HG03565 (cell line): ENCODE measurements around the gene LIG4.
"Not testable (repeated sequence)": the region's sequence is repeated elsewhere in the genome, so short reads cannot be mapped to it uniquely, and the experiment has no call there.

ENCODE experiments used
- ATAC-seq: cut with Tn5 transposase; IDR thresholded peaks from one replicate; pipeline ENCODE4 v1.9.1; 2021; ENCODE audit warnings: mild to moderate bottlenecking, moderate library complexity; ENCODE audit not compliant: unreplicated experiment

The LIG4 gene

GRCh38 chr13:108215436-108215835 is at the start of gene LIG4:
Gene LIG4 (minus strand): TSS chr13:108215536. CDS start chr13:108211268, 4,268 bp downstream.
- ATAC-seq: peak; percentile 70

- ATAC-seq: no peak
These were observed 48.5 kb upstream of the LIG4 start for GRCh38 chr13:108263621-108264355.

GRCh38 chr13:108257248-108257647 is 41.9 kb upstream of the LIG4 start:
- no peak for ATAC-seq

GRCh38 chr13:108249150-108249549 is 33.8 kb upstream of the LIG4 start:
- peak; percentile 72 for ATAC-seq

- ATAC-seq: no peak
These were observed 15.0 kb upstream of the LIG4 start for GRCh38 chr13:108230377-108230776.

GRCh38 chr13:108227651-108228272 is 12.4 kb upstream of the LIG4 start:
- no peak for ATAC-seq

GRCh38 chr13:108226184-108226583 is 10.8 kb upstream of the LIG4 start:
- ATAC-seq: no peak

- ATAC-seq: peak; percentile 62
These were observed 10.1 kb upstream of the LIG4 start for GRCh38 chr13:108225440-108225839.

GRCh38 chr13:108223687-108224503 is 8.6 kb upstream of the LIG4 start:
- no peak for ATAC-seq

GRCh38 chr13:108220041-108220440 is 4.7 kb upstream of the LIG4 start:
- no peak for ATAC-seq

- ATAC-seq: peak; percentile 73
These were observed 3.0 kb upstream of the LIG4 start, which contains the start of gene ABHD13 for GRCh38 chr13:108218044-108218974. Gene ABHD13 (plus strand): TSS chr13:108218392. CDS start chr13:108229219, 10,827 bp downstream.

GRCh38 chr13:108217307-108218043 is 2.1 kb upstream of the LIG4 start:
- ATAC-seq: not testable (repeated sequence)

GRCh38 chr13:108214441-108215271 is 680 bp downstream of the LIG4 start:
- ATAC-seq: no peak

GRCh38 chr13:108213946-108214345 is 1.4 kb downstream of the LIG4 start:
- ATAC-seq: no peak

GRCh38 chr13:108212886-108213285 is 2.5 kb downstream of the LIG4 start:
- peak; percentile 31 for ATAC-seq

- no peak for ATAC-seq
These were observed 4.8 kb downstream of the LIG4 start for GRCh38 chr13:108210551-108210950.

- no peak for ATAC-seq
These were observed 14.4 kb downstream of the LIG4 start for GRCh38 chr13:108200781-108201398.

GRCh38 chr13:108195861-108196260 is 19.5 kb downstream of the LIG4 start:
- no peak for ATAC-seq
